Activated naive CD4-positive, alpha-beta T cell treated with Interleukin-2 at 50 U/mL for 16 hours (primary cell): ENCODE data around the gene CFAP46.
"Not testable (repeated sequence)": the region's sequence is repeated elsewhere in the genome, so short reads cannot be mapped to it uniquely, and the experiment has no call there.

Source experiments
- DNase-seq: peaks from one replicate; pipeline ENCODE4 v3.0.0-alpha.2; 2020

Gene CFAP46

DNA sequence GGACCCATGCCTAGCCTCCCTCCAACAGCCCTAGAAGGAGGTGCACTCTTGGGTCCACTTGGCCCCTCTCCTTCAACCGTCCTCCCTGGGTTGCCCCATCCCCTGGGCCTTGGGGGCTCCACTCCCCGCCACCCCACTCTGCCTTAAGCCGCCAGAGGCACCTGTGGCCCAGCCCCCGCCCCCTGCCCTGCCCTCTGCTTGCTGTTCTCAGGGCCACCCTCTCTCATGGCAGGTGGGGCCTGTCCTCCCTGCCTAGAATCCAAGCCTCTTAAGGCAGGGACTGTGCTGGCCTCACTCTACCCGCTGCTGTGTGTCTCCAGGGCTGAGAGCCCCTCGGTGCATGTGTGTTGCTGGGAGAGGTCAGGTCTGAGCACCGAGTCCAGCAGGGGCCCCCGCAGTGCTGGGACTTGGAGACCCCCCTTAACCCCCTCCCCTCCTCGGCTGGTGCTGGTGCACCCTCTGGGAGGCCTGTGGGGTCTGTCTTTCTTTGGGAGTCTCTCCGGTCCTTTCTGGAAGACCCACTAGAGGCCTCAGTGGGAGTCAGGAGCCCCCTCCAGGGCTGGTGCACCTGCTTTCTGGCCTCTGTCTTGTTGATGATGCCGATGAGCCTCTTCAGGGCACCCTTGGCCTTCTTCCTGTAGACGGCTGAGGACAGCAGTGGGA is 43.8 kb downstream of the CFAP46 start:
- no peak for DNase-seq

DNA sequence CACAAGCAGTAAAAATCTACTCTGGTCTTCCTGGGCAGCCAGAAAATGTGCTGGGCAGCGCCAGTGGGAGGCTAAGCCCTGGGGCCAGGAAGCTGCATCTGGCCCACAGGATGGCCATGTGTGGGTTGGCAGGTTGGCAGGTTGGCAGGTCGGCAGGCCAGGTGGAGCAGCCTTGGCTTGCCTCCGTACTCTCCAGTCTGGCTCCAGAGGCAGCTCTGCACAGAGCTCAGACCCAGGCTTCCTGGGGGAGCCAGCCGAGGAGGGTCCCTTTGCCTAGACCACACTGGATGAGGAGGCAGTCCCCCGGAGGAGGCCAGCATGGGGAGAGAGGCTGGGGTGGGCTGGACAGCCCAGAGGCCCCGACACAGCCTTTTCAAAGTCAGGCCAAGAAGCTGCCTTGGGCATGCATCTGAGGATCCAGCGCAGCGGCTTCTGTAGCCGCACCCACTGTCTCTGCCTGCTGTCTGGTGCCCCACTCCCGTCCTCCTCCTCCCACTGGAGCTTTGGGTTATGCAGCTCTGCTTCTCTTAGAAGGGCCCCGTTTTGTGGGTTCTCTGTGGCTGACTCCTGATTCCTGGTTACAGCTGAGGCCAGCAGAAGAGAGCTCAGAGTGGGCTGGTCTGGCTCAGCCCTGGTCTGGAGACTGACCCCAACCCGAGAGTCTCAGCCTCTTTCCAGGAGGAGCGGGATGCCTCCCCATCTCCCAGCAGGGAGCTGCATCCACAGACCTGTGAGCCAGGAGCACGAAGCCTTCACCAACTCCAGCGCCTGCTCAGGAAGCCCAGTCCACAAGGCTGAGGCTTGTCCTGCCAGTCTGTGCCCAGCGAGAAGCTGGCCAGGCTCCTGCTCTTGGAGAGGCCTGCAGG is 44.6 kb downstream of the CFAP46 start:
- DNase-seq: no peak

DNA sequence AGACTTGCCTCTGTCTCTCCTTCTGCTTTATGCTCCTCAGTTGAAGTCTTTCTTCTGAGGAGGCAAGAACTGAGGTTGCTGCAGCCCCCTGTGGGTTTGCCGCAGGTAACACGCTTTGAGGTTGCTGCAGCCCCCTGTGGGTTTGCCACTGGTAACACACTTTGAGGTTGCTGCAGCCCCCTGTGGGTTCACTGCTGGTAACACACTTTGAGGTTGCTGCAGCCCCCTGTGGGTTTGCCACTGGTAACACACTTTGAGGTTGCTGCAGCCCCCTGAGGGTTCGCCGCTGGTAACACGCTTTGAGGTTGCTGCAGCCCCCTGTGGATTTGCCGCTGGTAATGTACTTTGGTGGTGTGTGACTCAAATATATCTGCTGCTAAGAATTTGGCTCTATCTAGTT is 48.6 kb downstream of the CFAP46 start:
- DNase-seq: not testable (repeated sequence)

GRCh38 chr10:132893090-132893489 is 49.3 kb downstream of the CFAP46 start:
- DNase-seq: no peak

DNA sequence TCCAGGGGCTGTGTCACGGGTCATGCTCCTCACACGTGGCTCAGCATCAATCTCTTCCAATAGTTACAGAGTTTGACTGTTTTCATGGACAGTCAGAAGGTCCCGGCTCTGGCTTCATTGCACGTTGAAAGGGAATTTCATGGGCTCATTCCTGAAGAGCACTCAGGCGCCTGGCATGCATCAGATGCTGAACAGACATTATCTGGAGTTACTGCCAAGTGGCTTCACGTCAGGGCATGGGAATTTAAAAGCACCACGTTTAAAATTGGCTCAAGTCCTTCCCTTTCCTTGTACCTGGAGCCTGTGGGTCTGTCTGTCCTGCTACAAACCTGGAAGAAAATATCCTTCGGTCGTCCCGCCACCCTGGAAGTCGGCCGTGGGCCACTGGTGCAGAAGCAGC is 50.4 kb downstream of the CFAP46 start:
- no peak for DNase-seq

DNA sequence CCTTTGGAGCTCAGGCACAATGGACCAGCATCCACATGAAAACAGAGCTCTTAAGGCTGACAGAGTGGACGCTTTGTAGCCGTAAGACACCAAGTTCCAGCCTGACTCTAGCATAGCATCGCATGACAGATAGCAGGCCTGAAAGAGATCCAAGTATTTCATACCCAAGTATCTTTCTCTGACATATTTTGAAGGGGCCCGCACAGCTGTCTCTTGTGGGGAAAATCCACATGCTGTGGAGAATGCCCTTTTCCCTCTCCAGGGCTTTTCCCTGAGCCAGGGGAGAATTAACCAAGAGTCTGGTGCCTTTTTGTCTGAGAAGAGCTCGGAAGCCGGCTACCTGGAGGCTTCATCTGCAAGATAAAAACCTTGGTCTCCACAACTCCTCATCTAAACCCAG is 51.0 kb downstream of the CFAP46 start:
- DNase-seq: no peak

DNA sequence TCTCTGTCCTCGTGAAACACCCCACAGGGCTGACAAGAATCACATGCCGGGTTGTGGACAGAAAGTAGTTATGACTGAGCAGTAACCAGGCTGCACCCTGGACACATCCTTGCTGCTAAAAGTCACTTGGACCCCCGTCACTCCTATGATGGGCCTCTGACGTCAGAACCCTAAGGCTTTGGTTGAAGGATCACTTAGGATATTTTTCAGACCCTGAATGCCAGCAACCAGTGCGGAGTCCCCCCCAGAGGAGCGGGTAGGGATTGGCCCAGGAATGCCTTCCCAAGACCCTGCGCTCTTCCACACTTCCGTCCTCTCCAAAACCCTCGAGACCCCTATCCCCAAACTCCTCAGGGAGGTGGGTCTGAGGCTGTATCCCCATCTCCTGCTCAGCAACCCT is 52.1 kb downstream of the CFAP46 start:
- DNase-seq: no peak

DNA sequence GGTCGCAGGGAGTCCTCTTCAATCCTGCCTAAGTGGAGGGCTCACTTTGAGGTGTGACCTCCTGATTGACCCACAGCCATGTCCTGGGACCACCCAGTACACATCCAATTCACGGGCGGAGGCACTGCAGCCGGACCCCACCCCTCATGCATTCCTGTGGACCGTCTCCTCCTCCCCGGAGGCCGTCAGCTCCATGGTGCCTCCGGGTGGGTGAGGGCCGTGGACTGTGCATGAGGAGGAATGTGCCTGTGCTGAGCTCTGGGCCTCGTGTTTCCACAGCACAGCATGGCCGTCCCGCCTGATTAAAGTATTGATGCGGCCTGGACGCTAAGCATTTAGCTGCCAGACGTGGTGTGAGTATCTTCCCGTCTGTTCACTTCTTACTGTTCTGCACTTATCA is 52.8 kb downstream of the CFAP46 start:
- no peak for DNase-seq

- no peak for DNase-seq
Measured at GRCh38 chr10:132888898-132889490, 53.4 kb downstream of the CFAP46 start.

- DNase-seq: not testable (repeated sequence)
Measured at GRCh38 chr10:132888446-132888845, 53.9 kb downstream of the CFAP46 start.

GRCh38 chr10:132886211-132887099 is 55.9 kb downstream of the CFAP46 start:
- DNase-seq: no peak

DNA sequence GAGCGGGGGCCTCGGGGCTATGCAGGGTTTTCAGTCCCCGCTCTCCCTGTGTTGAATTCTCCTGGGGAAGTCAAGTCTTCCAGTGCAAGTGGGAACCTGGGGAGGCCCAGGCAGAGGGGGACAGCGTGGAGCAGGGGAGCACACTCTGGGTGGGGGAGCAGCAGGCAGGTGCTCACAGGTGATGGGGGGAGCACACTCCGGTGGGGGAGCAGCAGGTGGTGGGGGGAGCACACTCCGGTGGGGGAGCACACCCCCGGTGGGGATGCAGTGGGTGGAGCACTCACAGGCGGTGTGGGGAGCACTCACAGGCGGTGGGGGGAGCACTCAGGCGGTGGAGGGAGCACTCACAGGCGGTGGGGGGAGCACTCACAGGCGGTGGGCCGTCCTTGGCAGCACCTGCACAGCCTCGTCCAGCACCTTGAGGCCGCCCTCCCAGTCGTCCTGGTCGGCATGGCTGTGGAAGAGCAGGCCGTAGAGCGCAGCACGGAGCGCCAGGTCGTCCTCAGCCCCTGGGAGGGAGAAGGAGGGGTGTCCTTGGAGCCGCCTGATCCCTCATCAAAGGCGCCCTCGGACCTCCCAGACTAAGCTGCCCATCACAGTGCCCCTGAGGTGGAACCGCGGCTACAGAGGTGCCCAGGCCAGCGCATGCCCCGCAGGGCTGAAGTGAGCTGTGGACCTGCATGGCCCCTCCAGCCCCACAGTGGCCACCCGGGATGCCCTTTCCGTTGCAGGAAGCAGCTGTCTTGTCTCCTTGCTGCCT is 56.7 kb downstream of the CFAP46 start:
- no peak for DNase-seq

DNA sequence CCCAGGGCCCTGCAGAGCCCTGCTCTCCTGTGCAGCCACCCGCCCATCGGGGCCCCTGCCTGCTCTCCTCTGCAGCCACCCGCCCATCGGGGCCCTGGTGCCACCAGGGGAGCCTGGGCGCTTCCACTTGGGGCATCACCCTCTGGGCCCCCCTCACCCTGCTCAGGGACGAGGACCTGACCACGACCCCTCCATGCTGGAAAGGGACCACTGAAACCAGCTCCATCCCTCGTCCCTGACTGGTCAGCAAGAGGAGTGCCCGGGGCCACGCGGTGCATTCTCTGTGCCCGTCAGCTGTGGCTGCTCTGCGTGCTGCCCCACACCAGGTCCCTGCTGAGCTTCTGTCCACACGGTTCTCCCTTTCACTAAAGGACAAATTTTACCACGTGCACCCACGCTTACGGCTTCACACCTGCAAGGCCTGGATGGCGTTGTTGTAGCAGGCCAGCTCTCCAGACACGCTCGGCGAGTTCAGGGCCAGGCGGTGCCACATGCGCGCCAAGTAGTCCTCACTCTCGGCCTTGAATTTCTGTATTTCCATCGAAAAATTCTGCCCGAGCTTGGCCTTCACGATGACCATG is 57.6 kb downstream of the CFAP46 start:
- DNase-seq: no peak

- no peak for DNase-seq
Measured at GRCh38 chr10:132884041-132884440, 58.3 kb downstream of the CFAP46 start.

DNA sequence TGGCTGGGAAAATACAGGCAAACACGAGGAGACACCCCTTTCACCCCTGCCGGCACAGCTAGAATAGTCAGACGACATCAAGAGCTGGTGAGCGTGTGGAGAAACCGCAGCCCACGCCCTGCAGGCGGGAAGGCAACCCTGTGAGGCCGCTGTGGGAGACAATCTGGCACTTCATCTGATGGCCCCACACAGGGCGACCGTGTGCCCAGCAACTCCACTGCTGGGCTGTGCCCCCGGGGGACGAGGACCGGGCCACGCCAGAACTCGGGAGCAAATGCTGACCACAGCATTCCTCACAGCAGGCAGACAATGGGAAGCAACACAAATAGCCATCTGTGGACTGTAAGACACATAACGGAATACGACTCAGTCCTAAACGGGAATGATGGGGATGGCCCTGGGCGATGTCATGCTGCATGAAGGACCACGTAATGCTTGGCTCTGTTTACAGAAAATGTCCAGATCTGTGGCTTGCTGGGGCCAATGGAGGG is 58.9 kb downstream of the CFAP46 start:
- DNase-seq: no peak

- DNase-seq: no peak
Measured at GRCh38 chr10:132882069-132882951, 60.1 kb downstream of the CFAP46 start.

DNA sequence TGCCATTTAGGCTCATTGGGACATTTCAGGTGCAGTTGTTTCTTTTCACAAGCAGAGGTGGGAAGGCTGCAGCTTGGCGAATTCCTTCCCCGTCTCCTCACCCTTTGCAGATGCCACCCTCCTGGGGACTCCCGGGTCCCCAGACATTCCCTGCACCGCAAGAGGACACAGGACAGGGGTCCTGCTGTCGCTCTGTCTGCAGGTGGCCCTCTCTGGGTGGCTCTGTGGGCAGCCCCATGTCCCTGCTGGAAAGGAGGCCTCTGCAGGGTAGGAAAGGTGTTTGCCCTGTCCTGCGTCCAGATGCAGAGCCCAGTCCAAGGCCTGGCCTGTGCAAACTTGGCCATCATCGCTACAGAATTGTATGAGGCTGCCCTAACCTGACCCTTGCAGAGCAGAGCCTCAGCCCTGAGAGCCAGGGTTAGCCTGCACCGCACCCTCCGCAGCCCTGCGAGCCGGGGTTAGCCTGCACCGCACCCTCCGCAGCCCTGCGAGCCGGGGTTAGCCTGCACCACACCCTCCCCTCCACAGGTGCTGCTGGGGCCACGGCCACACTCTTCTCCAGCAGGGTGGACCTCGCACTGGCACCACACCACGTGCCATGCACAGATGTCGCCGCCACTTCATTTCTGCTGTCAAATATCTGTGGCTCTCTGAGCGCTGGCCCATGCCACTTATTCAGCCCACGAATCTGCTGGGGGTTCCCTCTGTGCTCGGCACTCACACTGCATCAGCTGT is 61.0 kb downstream of the CFAP46 start:
- DNase-seq: no peak

DNA sequence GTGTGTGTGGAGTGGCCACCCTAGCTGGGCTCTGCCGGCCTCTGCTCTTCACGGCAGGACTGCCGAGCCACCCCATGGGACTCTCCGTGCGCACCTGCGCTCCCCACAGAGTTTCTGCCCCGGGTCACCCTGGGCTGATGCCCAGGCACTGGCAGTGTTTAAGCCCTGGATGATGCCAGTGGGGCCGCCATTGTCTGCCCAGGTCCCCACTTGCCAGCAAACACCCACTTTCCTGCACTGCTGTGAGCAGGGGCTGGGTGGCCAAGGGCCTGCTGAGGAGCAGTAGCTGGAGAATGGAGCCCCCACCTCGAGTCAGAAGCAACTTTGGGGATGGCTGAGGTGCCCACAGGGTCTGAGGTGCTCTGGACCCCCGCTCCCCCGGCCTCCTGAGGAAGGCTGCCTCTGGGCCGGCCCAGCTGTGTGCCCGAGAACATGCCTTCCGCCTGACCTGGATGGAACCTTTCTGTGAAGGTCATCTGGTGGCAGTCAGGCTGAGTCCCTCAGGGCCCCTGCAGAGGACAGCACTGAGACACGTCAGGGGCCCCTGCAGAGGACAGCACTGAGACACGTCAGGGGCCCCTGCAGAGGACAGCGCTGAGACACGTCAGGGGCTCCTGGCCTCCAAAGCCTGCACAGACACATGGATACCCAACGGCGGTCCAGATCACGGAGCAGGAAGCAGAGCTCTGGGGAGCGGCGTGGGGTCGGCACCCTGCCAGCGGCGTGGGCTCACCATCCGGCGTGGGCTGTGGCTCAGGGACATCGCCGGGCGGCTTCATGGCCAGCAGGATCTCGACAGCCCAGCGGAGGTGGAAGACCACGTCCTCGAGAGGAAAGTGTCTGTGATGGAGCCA is 62.0 kb downstream of the CFAP46 start:
- DNase-seq: no peak
